Loucy (cell line): ENCODE results near the gene MIPEP.

ENCODE experiments used
- CTCF ChIP-seq: fragments of 200-600 bp; sonication (generic); conservative IDR thresholded peaks from 2 replicates; pipeline ENCODE4 v1.5.1; 2014; ENCODE audit warnings: mild to moderate bottlenecking, antibody characterized with exemption, low read length
- EZH2phosphoT487 ChIP-seq: fragments of 200-600 bp; IDR thresholded peaks from 2 replicates; pipeline ENCODE4 v1.6.1; 2018; ENCODE audit warnings: antibody characterized with exemption, mild to moderate bottlenecking, moderate library complexity, borderline replicate concordance

DNA sequence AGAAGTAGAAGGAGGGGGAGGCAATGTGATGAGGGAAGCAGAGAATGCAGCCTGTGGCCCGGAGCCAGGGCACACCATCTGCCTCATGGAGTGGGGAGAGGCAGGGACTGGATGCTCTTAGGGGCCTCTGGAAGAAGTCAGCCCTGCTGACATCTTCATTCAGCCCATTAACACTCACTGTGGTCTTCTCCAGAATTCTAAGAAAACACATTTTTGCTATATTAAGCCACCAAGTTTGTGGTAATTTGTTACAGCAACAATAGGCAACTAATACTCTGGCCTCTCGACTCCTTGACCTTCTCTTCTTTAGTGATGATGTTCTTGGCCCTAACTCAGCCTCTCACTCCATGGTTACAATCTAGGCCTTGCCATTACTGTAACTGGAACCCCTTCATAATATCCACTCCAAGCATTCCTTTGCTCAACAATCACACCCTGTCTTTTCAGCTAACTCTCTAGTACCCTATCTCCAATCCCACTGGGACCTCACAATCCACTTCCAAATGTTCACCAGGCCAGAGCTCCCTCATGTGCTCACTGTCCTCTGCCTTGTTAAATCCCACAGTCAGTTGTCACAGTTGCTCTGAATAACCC, 98.5 kb downstream of the MIPEP start:
- TF ChIP-seq CTCF (no peak), EZH2phosphoT487 (no peak)
